NCI-H1436 treated with DMSO at 0.1 percent for 48 hours (cell line): ENCODE data around the gene CERT1.

Experiments
- DNase-seq: peaks from one replicate; lab custom pipeline; 2025; lab: John Stamatoyannopoulos, UW

Gene CERT1

DNA sequence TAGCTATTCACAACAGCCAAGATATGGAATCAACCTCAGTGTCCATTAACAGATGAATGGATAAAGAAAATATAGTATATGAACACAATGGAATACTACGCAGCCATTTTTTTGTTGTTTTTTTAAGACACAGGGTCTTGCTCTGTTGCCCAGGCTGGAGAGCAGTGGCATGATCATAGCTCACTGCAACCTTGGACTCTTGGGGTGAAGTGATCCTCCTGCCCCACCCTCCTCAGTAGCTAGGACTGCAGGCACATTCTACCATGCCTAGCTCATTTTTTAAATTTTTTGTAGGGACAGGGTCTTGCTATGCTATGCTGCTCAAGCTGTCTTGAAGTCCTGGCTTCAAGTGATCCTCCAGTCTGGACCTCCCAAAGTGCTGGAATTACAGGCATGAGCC, 38.5 kb downstream of the CERT1 start:
- no peak for DNase-seq

DNA sequence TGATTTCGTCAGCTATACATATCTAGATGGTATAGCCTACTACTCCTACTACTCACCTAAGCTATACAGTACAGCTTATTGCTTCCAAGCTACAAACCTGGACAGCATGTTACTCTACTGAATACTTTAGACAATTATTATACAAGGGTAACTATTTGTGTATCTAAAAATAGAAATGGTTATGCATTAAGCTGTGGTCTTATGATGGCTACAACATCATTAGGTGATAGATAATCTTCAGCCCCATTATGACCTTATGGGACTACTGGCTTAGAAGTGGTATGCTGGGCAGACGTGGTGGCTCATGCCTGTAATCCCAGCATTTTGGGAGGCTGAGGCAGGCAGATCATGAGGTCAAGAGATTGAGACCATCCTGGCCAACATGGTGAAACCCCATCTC, 40.2 kb downstream of the CERT1 start:
- no peak for DNase-seq

DNA sequence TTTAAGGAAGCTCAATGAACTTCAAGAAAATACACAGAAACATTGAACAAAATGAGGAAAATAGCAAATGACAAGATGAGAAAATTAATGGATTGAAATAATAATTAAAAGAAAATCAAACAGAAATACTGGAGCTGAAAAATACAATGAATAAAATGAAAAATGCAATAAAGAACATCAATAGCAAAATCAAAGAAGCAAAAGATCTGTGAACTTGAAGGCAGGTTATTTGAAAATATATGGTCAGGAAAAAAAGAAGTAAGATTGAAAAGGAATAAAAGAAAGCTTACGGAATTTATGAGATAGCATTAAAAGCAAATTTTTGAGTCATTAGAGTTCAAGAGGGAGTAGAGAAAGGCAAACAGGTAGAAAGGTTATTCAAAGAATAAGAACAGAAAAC, 42.4 kb downstream of the CERT1 start:
- no peak for DNase-seq

DNA sequence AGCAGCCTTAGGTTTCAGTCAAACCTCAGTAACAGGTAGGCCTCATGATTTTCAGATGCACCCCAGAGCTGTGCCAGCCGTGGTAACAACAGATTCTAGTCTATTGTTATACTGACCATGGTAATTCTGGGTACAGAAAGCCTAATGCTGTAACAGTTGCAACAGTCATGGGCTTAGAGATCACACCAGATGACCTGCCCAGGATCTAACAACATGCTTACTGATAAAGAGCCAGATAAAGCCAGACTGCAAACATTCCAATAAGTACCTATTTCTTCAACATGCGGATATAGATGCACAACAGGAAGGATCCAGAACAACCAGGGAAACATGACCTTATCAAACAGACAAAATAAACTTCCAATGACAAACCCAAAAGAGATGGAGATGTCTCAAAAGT, 42.8 kb downstream of the CERT1 start:
- DNase-seq = no peak

DNA sequence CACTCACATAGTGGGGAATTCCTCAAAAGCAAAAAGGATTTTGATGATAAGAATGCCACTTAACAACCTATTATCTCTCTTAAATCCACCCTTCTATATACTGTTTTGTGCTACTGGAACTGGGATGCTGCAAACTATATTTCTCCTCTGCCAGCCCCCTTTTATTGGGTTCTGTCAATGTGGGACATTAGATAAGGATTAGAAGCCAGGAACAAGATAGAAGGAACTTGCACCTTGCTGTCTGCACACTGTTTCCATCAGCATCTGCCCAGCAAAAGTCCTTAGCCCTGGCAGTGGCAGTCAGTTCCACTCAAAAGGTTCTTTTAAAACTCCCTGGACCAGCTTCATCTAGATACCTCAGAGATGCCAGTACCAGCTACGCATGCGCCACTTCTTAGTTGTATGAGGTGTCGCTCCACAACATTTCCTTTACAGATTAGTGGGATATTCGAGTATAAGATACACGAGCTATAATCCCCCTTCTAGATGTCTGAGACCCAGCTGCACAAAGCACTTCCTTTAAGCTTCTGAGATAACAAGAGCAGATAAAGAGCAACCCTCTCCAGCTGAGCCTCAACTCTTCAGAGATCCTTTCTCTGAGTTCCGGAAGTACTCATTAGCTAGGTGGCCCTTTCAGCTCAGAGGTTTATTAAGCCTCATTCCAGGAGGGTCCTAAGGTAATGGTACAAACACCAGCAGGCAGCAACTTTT, 45.3 kb downstream of the CERT1 start:
- no peak for DNase-seq

DNA sequence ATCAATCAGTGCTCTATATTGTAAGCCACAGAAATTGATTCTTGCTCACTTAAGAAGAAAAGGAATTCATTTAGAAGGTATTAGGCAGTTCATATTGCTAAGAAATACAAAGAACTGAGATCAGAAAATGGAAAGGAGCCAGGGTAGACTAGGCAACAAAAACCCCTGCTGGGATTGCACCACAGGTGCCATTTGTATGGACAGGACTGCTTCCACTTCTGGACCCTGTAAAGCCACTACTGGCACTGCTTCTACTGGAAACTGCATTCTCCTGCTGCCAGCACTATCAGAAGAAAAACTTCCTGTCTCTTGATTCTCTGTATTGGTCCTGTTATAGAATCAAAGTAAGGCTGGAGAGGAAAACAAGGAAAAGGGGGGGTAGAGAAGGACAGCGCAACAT, 45.9 kb downstream of the CERT1 start:
- DNase-seq = no peak

DNA sequence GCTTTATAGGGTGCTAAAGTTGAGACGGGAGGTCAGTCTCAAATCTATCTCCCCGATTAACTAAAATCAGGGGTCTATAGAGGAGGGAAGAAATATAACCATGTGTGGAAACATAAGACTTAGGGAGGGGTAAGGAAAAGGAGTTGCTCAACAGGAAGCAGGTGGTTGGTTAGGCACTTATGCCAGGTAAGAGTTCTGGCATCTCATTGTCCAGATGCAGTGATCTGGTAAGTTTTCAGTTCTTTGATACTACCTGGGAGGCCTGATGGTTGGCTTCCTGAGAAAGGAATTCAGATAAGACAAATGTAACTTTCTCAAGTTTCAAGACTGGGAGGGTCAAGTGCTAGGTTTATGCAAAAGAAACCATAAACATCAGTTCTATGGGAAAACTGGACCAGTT, 47.7 kb downstream of the CERT1 start:
- DNase-seq = no peak

DNA sequence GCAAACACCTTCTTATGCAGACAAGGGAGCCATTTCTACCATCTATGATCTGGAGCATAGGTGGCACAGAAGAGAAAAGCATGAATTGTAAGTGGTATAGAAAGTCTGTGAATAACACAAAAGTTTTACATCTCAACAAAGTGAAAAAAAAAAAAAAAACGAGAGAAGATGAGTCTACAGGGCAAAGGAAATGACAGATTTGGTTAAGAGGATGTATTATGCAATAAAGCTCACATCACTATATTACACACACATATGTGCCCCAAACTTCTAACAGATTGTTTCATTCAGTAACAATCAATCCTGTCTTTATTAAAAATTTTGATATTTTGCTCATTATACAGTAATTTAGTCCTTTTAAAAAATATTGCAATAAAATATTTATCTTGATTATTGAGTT, 49.8 kb downstream of the CERT1 start:
- DNase-seq = no peak

DNA sequence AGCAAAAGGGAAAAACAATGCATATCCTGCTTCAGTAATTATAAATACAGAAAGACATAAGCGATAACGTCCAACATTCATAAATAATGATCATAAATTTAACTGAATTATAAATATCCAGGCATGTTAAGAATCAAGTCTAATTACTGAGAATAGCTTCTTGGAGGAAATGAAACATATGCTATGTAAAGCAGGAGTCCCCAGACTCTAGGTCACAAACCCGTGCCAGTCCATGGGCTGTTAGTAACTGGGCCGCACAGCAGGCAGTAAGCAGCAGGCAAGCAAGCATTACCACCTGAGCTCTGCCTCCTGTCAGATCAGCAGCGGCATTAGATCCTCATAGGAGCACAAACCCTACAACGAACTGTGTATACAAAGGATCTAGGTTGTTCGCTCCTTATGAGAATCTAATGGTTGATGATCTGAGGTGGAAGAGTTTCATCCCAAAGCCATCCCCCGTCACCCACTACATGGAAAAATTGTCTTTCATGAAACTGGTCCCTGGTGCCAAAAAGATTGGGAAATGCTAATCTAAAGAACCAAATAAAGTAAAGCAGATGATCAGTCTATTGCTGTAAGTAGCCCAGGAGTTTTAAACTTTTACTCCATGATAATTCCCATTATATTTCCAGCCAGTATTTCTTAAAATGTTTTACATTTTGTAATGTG, 50.4 kb downstream of the CERT1 start:
- DNase-seq = no peak

DNA sequence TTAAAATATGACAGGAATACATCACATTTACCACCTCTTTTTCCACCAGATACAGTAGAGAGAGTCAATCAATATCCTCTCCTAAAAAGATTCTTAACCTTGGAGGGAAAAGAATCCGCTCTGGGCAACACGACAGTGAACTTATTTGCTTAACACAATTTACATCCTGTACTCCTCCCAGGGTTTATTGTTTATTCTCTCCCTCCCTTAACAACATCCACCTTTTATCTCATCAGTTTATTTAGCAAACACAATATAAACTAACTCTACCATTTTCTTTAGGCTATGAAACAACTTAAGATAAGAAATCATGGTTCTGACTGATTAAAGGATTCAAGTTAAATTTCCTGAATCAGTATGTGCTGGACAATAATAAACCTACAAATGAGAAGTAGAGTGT, 50.9 kb downstream of the CERT1 start:
- no peak for DNase-seq

DNA sequence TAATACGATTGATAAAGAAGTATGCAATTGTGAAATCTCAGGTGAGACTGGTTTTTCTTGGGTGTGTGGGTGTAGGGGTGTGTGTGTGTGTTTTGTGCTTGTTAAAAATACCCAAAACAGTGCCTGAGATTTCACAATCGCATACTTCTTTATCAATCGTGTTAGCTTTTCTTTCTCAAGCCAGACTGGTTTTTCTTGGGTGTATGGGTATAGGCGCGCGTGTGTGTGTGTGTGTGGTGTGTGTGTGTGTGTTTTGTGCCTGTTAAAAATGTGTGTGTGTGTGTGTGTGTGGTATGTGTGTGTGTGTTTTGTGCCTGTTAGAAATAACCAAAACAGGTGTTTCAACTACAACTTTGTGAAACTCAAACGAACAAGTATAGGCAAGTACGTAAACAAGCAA, 53.7 kb downstream of the CERT1 start:
- no peak for DNase-seq

DNA sequence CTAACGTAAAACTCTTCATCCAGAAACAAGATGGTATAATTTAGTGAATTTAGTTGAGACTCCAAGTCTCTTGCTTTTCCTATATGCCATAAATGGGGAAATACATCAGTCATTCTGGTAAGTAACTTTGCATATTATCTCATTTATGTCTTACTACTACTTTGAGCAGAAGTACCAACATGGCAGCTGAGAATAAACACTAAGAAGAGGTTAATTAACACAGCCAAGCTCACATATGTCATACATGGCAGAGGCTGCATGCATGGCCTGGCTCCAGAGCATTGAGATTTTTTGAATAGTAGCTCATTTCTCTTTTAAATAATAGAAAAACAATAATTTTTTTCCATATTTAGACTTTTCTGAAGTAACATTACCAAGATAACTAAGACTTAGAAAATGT, 54.3 kb downstream of the CERT1 start:
- no peak for DNase-seq

DNA sequence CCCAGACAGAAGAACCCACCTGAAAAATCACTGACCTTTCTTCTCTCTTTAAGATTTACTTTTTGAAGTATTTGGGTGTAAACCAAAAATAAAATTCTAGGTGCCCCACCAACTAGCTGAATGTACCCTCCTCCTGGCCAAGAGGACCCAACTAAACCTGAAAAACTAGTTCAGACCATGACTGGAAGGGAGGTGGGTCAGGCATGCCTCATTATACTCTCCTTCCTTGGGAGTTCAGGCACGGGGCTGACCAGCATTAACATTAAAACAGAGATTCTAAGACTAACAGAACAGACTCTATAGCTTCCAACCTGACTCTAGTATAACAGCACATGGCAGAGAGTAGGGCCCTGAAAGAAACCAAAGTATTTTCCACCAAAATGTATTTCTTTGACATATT, 61.4 kb downstream of the CERT1 start:
- no peak for DNase-seq

DNA sequence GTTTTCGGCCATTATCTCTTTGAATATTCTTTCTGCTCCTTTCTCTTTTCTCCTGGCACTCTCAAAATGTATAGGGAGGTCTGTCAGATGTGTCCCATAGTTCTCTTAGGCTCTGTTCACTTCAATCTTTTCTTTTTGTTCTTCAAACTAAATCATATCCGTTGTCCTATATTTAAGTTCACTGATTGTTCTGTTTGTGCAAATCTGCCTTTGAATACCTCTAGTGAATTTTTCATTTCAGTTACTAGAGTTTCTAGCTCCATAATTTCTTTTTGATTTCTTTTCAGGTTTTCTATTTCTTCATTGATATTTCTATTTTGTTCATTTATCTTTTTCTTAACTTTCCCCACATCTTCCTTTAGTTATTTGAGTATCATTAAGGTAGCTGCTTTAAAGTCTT, 65.4 kb downstream of the CERT1 start:
- DNase-seq = no peak

DNA sequence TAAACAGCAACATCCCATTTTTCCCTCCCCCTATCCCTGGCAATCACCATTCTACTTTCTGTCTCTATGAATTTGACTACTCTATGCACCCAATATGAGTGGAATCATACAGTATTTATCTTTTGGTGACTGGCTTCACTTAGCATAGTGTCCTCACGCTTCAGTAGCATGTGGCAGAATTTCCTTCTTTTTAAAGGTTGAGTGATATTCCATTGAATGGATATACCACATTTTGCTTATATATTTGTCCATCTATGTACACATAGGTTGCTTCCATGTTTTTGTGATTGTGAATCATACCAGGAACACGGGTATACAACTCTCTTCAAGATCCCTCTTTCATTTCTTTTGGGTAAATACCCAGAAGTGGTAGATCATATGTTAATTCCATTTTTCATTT, 69.9 kb downstream of the CERT1 start:
- no peak for DNase-seq

DNA sequence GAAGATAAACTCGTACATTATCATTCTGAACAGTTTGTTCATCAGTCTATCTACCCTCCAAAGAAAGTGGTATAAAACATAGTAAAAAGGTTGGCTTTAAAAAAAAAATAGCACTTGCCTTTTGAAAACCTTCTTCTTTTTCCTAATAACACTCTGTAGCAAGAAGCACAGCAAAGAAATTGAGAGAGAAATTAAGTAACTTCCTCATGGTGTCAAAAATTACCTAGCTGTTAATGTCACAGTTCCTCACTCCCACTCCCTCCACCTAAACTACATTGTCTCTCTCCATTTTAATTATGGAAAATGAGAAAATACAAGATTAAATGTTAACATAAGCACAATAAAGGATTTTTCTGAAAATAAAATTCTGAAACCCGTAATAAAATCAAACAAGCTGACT, 72.2 kb downstream of the CERT1 start:
- DNase-seq = no peak

DNA sequence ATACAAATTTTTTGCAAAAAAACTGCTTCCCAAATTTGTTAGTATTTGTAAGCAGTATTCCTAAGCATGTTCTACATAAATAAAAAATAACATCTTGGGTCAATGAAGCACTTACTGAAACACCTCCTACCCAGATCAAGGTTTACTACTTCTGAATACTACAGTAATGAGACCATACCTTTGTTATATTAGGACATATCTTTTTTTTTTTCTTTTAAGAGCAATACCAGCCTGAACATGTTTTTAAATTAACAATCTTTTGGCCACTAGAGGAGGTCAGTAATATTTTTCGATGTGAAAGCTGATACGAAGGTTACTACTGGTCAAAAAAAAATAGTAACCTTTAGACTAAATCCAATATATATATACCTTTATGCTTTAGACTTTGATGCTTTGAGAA, 72.7 kb downstream of the CERT1 start:
- no peak for DNase-seq

DNA sequence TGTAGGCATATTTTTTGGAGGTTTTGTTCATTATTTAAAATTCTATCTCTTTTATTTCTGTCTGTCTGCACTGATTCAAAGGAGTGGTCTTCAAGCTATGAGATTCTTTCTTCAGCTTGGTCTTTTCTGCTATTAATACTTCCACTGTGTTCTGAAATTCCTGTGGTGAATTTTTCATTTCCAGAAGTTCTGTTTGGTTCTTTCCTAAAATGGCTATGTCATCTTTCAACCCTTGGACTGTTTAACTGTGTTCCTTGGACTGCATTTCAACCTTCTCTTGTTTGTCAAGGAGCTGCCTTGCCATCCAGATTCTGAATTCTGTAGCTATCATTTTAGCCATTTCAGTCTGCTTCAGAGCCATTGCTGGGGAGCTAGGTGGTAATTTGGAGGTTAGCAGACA, 76.3 kb downstream of the CERT1 start:
- no peak for DNase-seq

DNA sequence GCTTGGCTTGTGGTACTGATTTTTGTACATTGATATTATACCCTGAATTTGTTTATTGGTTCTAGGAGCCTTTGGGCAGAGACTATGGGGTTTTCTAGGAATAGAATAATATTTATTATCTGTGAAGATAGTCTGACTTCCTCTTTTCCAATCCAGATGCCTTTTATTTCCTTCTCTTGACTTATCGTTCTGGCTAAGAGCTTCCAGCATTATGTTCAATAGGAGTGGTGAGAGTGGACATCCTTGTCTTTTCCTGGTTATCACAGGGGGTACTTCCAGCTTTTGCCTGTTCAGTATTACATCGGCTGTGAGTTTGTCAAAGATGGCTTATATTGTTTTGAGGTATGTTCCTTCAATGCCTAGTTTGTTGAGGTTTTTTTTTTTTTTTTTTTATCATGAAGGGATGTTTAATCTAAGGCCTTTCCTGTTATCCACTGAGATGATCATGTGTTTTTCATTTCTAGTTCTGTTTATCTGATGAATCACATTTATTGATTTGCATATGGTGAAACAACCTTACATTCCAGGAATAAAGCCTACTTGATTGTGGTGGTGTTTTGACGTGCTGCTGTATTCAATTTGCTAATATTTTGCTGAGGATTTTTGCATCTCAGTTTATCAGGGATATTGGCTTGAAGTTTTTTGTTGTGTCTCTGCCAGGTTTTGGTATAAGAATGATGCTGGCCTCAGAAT, 77.5 kb downstream of the CERT1 start:
- no peak for DNase-seq

DNA sequence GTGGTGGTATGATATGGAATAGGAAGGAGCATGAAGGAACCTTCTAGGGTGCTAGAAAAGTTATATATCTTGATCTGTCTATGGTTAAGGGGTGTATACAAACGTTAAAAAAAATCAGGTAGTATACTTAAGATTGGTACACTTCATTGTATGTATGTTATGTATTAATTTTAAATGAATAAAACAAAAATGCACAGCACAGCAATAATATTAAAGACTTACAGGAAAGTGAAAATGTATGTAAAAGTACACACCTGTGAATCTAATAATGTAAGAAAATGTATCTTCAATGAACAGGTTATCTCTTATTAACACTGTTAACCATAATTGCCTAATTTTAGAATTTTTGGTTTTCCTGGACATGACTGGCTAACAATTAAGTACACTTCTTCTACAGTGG, 97.2 kb downstream of the CERT1 start:
- no peak for DNase-seq

DNA sequence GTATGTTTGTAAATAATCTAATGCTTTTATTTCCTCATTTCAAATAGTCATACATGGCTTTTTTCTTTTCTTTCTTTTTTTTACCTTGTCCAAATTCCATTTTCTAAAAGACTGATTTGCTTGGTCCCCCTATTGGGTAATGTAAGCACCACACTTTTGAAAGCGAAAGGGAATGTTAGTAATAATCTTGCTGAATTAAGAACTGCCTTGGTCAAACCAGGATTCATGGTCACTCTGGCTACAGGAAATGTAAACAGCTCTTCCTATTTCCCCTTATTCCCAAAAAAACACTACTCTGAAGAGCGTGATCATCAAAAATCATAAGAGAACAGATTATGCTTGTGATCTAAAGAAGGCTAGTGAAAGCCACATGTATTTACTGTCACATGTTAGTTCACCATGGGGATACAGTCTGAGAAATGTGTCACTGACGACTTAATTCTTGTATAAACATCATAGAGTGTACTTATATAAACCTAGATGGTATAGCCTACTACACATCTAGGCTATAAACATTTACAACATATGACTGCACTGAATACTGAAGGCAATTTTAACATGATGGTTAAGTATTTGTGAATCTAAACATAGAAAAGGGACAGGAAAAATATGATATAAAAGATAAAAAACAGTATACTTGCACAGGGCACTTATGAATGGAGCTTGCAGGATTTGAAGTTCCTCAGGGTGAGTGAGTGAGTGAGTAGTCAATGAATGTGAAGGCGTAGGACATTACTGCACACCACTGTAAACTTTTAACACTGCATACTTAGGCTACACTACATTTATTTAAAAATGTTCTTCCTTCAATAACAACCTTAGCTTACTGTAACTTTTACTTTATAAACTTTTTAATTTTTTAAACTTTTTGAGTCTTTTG, 99.1 kb downstream of the CERT1 start:
- no peak for DNase-seq

DNA sequence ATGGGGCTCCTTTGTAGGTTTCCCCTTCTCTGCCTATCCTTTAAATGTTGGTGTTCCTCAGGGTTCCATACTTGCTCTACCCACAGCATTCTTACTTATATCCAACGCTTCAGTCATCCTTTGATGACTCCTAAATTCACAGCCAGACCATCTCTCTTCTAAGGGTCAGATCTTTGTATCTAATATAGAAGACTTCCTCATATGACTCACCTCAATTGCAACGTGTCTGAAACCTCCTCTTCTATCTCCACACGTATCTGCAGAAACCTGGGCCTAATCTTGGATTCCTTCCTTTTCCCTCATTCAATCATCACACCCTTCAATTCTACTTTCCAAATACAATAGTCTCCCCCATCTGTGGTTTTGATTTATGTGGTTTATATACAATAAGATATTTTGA, 106.1 kb downstream of the CERT1 start:
- DNase-seq = no peak

DNA sequence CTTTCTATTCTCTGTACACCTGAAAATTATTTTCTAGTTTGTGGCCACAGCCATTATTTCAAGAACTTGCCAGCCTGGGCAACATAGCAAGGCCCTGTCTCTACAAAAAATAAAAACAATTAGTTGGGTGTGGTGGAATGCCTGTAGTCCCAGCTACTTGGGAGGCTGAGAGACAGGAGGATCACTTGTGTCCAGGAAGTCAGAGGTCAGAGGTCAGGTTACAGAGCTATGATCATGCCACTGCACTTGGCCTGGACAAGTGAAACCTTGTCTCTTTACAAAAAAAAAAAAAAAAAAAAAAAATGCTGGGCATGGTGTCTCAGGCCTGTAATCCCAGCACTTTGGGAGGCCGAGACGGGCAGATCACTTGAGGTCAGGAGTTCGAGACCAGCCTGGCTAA, 116.2 kb downstream of the CERT1 start:
- no peak for DNase-seq
